GM12878 (cell line): ENCODE data around the gene AFTPH. TPM values are rescaled to one million over a fixed set of nuclear protein-coding genes. Genes with fewer than 3 reads are reported as not detected.

Experiments
- ATAC-seq: fragments of 200-7000 bp; cut with Tn5 transposase; 3 replicates; pipeline ENCODE4 v1.9.1; 2020; ENCODE audit warnings: mild to moderate bottlenecking, moderate library complexity
- BruUV-seq: library from RNA; stranded (reverse); fragments of 400-500 nt; replicated peaks from 2 replicates; lab custom pipeline; 2021; lab: Mats Ljungman, UMichigan
- CTCF ChIA-PET: fragments of 300-600 bp; sonication (Branson Sonifier 250); formaldehyde crosslinking; extraction: SDS; loops from one replicate; lab custom pipeline; 2021; ENCODE audit warnings: inconsistent platforms; lab: Yijun Ruan, JAX
- POLR2A ChIA-PET: fragments of 350-600 bp; formaldehyde crosslinking; extraction: SDS; loops from one replicate; lab custom pipeline; 2021; ENCODE audit warnings: inconsistent platforms; lab: Charles Lee
- RAD21 ChIA-PET: fragments of 300-600 bp; sonication (Branson Sonifier 250); formaldehyde crosslinking; loops from one replicate; lab custom pipeline; 2023; ENCODE audit warnings: antibody characterized with exemption; ENCODE audit not compliant: unreplicated experiment; lab: Charles Lee
- SMC1A ChIA-PET: fragments of 300-600 bp; sonication (Branson Sonifier 250); formaldehyde crosslinking; loops from one replicate; lab custom pipeline; 2023; ENCODE audit not compliant: unreplicated experiment, uncharacterized antibody; lab: Charles Lee
- DNase-seq: peaks from one replicate; pipeline ENCODE4 v3.0.0-alpha.2; 2011; ENCODE audit warnings: low read depth, low spot score
- FAIRE-seq: peaks from 3 replicates; lab custom pipeline; 2011; peaks lifted over from hg19 to GRCh38; lab: Jason Lieb, UNC
- H2AFZ ChIP-seq: 2 replicates; pipeline ENCODE4 v1.6.0; 2011; ENCODE audit warnings: low read depth, low read length, control low read depth; ENCODE audit not compliant: control insufficient read depth
- H3K27ac ChIP-seq: 2 replicates; pipeline ENCODE4 v1.5.1; 2011; ENCODE audit warnings: control low read depth; ENCODE audit not compliant: control insufficient read depth, insufficient read depth
- H3K27me3 ChIP-seq, 2 experiments: replicated peaks in 1 of 2; 2 replicates each; pipeline versions ENCODE4 v1.6.0 to v1.6.1; 2011; ENCODE audit warnings: low read length in 1 of 2; ENCODE audit not compliant: control insufficient read depth in 2 of 2, insufficient read depth in 2 of 2
- H3K36me3 ChIP-seq, 2 experiments: 2 replicates each; pipeline ENCODE4 v1.5.1; 2011; ENCODE audit warnings: low read length in 1 of 2; ENCODE audit not compliant: control insufficient read depth in 2 of 2, insufficient read depth in 2 of 2
- H3K4me1 ChIP-seq: 2 replicates; pipeline ENCODE4 v1.6.1; 2011; ENCODE audit warnings: mild to moderate bottlenecking, low read length, moderate library complexity, mixed read lengths; ENCODE audit not compliant: control insufficient read depth, insufficient read depth
- H3K4me2 ChIP-seq: 2 replicates; pipeline ENCODE4 v1.6.0; 2011; ENCODE audit warnings: control low read depth; ENCODE audit not compliant: control insufficient read depth, insufficient read depth
- H3K4me3 ChIP-seq: fragments of 200-600 bp; sonication (generic); 2 replicates; pipeline ENCODE4 v1.5.1; 2016
- H3K79me2 ChIP-seq: 2 replicates; pipeline ENCODE4 v1.6.0; 2011; ENCODE audit warnings: low read length; ENCODE audit not compliant: control insufficient read depth, insufficient read depth
- H3K9ac ChIP-seq: 2 replicates; pipeline ENCODE4 v1.8.0; 2011; ENCODE audit warnings: low read length, control low read depth, mixed read lengths; ENCODE audit not compliant: control insufficient read depth, insufficient read depth
- H3K9me3 ChIP-seq: replicated peaks from 3 replicates; pipeline ENCODE4 v1.5.1; 2011; ENCODE audit warnings: mild to moderate bottlenecking, low read length; ENCODE audit not compliant: control insufficient read depth, insufficient read depth
- H4K20me1 ChIP-seq: 2 replicates; pipeline ENCODE4 v1.6.0; 2011; ENCODE audit not compliant: control insufficient read depth, insufficient read depth
- CHD1 ChIP-seq: IDR thresholded peaks from 2 replicates; pipeline ENCODE4 v1.6.1; 2012; ENCODE audit warnings: low read depth, low read length, improper control_type of control experiment
- CHD4 ChIP-seq: fragments of 200-600 bp; sonication (generic); IDR thresholded peaks from 2 replicates; pipeline ENCODE4 v1.6.1; 2016; ENCODE audit warnings: mild to moderate bottlenecking
- EGR1 ChIP-seq, 2 experiments: IDR thresholded peaks; 1 replicate in 1 of 2; 2 replicates in 1 of 2; pipeline ENCODE4 v1.6.1; 2011 to 2012; ENCODE audit warnings: low read depth in 2 of 2, low read length in 2 of 2, borderline replicate concordance in 1 of 2, mild to moderate bottlenecking in 1 of 2, moderate library complexity in 1 of 2
- ETV6 ChIP-seq, 2 experiments: fragments of 450-650 bp in 1 of 2; IDR thresholded peaks in 1 of 2; conservative IDR thresholded peaks in 1 of 2; 2 replicates each; pipeline ENCODE4 v1.6.1; 2014; ENCODE audit warnings: antibody characterized with exemption in 1 of 2, borderline replicate concordance in 1 of 2, low read depth in 1 of 2, mild to moderate bottlenecking in 1 of 2, moderate library complexity in 1 of 2
- FOS ChIP-seq: IDR thresholded peaks from 3 replicates; pipeline ENCODE4 v1.6.1; 2011; ENCODE audit warnings: borderline replicate concordance; ENCODE audit not compliant: insufficient read length; ENCODE audit errors: extremely low read depth
- HDAC6 ChIP-seq: fragments of 200-600 bp; sonication (generic); IDR thresholded peaks from one replicate; pipeline ENCODE4 v1.8.0; 2017; ENCODE audit warnings: antibody characterized with exemption; ENCODE audit not compliant: unreplicated experiment
- IKZF1 ChIP-seq: fragments of 450-650 bp; conservative IDR thresholded peaks from 2 replicates; pipeline ENCODE4 v1.6.1; 2017; ENCODE audit warnings: antibody characterized with exemption, mild to moderate bottlenecking
- NFYA ChIP-seq: IDR thresholded peaks from 2 replicates; pipeline ENCODE4 v1.6.1; 2011; ENCODE audit warnings: low read depth, mild to moderate bottlenecking, low read length, improper control_type of control experiment, borderline replicate concordance
- NRF1 ChIP-seq: conservative IDR thresholded peaks from 2 replicates; pipeline ENCODE4 v1.6.1; 2011; ENCODE audit warnings: mild to moderate bottlenecking, low read depth, low read length, improper control_type of control experiment
- RAD51 ChIP-seq: fragments of 450-650 bp; IDR thresholded peaks from 2 replicates; pipeline ENCODE4 v1.6.1; 2016; ENCODE audit warnings: moderate library complexity, mild to moderate bottlenecking, inconsistent platforms
- SMC3 ChIP-seq: IDR thresholded peaks from 2 replicates; pipeline ENCODE4 v1.6.1; 2011; ENCODE audit warnings: low read length, improper control_type of control experiment, borderline replicate concordance
- STAT3 ChIP-seq: IDR thresholded peaks from 2 replicates; pipeline ENCODE4 v1.6.1; 2011; ENCODE audit warnings: low read depth, low read length, improper control_type of control experiment
- TCF3 ChIP-seq: IDR thresholded peaks from 2 replicates; pipeline ENCODE4 v1.6.1; 2012; ENCODE audit warnings: low read depth, mild to moderate bottlenecking, low read length, borderline replicate concordance; ENCODE audit not compliant: insufficient read depth
- ZBED1 ChIP-seq: IDR thresholded peaks from 2 replicates; pipeline ENCODE4 v1.6.1; 2016; ENCODE audit warnings: borderline replicate concordance
- ZNF207 ChIP-seq: fragments of 450-650 bp; IDR thresholded peaks from 2 replicates; pipeline ENCODE4 v1.6.1; 2014; ENCODE audit warnings: antibody characterized with exemption, mild to moderate bottlenecking, borderline replicate concordance
- ZNF384 ChIP-seq: IDR thresholded peaks from 2 replicates; pipeline ENCODE4 v1.6.1; 2012; ENCODE audit warnings: low read depth, mild to moderate bottlenecking, low read length, improper control_type of control experiment, borderline replicate concordance
- ZNF622 ChIP-seq: fragments of 450-650 bp; IDR thresholded peaks from 2 replicates; pipeline ENCODE4 v1.6.1; 2017; ENCODE audit warnings: mild to moderate bottlenecking, inconsistent platforms
- ZSCAN29 ChIP-seq: fragments of 450-650 bp; IDR thresholded peaks from 2 replicates; pipeline ENCODE4 v1.6.1; 2017; ENCODE audit warnings: mild to moderate bottlenecking, moderate library complexity
- WGBS: methylation state at CpG from one replicate; pipeline ENCODE4 v1.1.6; 2016; ENCODE audit warnings: low lambda C conversion rate; ENCODE audit not compliant: insufficient replicate concordance, insufficient coverage; ENCODE audit errors: missing lambda C conversion rate; 5-methylcytosine and 5-hydroxymethylcytosine counted together
- in situ Hi-C: fragments of 300-500 bp; cut with MboI; formaldehyde crosslinking; loops from 9 replicates; pipeline ENCODE4 v1.14.3; 2018; ENCODE audit warnings: mixed read lengths
- intact Hi-C: fragments of 100-400 bp; cut with micrococcal nuclease; formaldehyde crosslinking; loops from one replicate; pipeline ENCODE4 v1.14.2; 2022; ENCODE audit not compliant: unreplicated experiment
- polyA plus RNA-seq, 11 experiments: library from polyadenylated mRNA; depleted of rRNA in 4 of 11; unstranded in 6 of 11; stranded (reverse) in 5 of 11; fragments of >200 nt; fragmentation: Nextera tagmentation in 4 of 11; fragmentation: Illumina TruSeq in 1 of 11; extraction: Ambion mirVana in 4 of 11; extraction: Trizol in 1 of 11; gene quantifications; 1 replicate in 1 of 11; 2 replicates in 10 of 11; pipeline versions ENCODE4 v1.2.1 to v1.2.3, GENCODE V29; 2011 to 2016; ENCODE audit warnings: inconsistent platforms in 2 of 11, missing spikeins in 2 of 11, low read depth in 1 of 11
- total RNA-seq, 4 experiments: library from RNA; depleted of rRNA in 3 of 4; stranded (reverse); fragments of >200 nt in 3 of 4; fragmentation: Illumina TruSeq in 1 of 4; extraction: Trizol in 1 of 4; gene quantifications; 2 replicates each; pipeline versions ENCODE4 v1.2.1 to v1.2.3, GENCODE V29; 2013 to 2021
- TF ChIP-seq, protein P1 (sequence below): IDR thresholded peaks from 2 replicates; pipeline ENCODE4 v1.6.1; 2012; ENCODE audit warnings: improper control_type of control experiment, low read depth, low read length; ENCODE audit not compliant: insufficient replicate concordance

The AFTPH gene
- total and polyA plus RNA-seq, 10 of the 15 experiments (the other 5 are each of a cell fraction or from before 2014, with no cell fraction given), result 25.6 to 77.3 (median 39.5) TPM

DNA sequence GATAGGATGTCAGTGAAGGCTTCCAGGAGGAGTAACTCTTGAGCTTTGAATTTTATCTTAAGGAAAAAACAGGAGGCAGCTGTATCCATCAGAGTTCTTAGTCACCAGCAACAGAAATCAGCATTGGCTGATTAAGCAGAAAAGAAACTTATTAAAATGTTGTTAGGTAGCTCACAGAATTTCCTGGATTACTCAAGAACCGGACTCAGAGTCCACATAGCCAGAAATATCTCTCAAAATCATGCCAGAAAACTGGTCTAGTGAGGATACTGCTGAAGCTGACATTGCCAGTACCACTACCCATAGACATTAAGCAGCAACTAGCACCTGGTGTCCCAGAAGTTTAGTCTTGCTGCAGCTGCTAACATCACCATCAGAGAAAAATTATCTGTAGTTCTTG is 10.1 kb upstream of the AFTPH start:
- TF ChIP-seq IKZF1 (no peak), ZNF622 (no peak), NRF1 (no peak), ETV6 (conservative IDR thresholded peaks at IDR 0.05 in 1 of 2, IDR thresholded peaks at IDR 0.05 in 1 of 2; ENCODE audit: borderline replicate concordance in 1 of 2, low read depth in 1 of 2) (no peak), ZNF207 (no peak), ZNF384 (no peak), RAD51 (no peak), HDAC6 (no peak), TCF3 (no peak), FOS (no peak), ZBED1 (no peak), SMC3 (no peak), ZSCAN29 (no peak), NFYA (no peak), CHD4 (no peak), STAT3 (no peak), CHD1 (no peak), EGR1 (IDR thresholded peaks at IDR 0.05; ENCODE audit: borderline replicate concordance in 1 of 2, low read depth in 2 of 2, low read length in 2 of 2) (no peak)
- TF ChIP-seq, protein P1, sequence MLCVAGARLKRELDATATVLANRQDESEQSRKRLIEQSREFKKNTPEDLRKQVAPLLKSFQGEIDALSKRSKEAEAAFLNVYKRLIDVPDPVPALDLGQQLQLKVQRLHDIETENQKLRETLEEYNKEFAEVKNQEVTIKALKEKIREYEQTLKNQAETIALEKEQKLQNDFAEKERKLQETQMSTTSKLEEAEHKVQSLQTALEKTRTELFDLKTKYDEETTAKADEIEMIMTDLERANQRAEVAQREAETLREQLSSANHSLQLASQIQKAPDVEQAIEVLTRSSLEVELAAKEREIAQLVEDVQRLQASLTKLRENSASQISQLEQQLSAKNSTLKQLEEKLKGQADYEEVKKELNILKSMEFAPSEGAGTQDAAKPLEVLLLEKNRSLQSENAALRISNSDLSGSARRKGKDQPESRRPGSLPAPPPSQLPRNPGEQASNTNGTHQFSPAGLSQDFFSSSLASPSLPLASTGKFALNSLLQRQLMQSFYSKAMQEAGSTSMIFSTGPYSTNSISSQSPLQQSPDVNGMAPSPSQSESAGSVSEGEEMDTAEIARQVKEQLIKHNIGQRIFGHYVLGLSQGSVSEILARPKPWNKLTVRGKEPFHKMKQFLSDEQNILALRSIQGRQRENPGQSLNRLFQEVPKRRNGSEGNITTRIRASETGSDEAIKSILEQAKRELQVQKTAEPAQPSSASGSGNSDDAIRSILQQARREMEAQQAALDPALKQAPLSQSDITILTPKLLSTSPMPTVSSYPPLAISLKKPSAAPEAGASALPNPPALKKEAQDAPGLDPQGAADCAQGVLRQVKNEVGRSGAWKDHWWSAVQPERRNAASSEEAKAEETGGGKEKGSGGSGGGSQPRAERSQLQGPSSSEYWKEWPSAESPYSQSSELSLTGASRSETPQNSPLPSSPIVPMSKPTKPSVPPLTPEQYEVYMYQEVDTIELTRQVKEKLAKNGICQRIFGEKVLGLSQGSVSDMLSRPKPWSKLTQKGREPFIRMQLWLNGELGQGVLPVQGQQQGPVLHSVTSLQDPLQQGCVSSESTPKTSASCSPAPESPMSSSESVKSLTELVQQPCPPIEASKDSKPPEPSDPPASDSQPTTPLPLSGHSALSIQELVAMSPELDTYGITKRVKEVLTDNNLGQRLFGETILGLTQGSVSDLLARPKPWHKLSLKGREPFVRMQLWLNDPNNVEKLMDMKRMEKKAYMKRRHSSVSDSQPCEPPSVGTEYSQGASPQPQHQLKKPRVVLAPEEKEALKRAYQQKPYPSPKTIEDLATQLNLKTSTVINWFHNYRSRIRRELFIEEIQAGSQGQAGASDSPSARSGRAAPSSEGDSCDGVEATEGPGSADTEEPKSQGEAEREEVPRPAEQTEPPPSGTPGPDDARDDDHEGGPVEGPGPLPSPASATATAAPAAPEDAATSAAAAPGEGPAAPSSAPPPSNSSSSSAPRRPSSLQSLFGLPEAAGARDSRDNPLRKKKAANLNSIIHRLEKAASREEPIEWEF, result no peak
- SMC1A ChIA-PET, result interaction anchor here (1.1 to 1.7 kb wide), 3 partner anchors 9 to 183 kb away, joined by 5 to 10 read pairs (median 5); partner anchors contain the start of gene AFTPH
- no peaks in the 10 kb centered on the region for H3K36me3 ChIP-seq
- no peak overlapping the region for H3K27ac ChIP-seq
- intact Hi-C loops, result no loop called here
- H4K20me1 ChIP-seq, result no peaks in the 10 kb centered on the region
- ATAC-seq (no peak), FAIRE-seq (no peak), DNase-seq (no peak)
- BruUV-seq, result no TSS peak
- H2AFZ ChIP-seq, result no peak overlapping the region
- H3K4me2 ChIP-seq, result no peak overlapping the region
- in situ Hi-C loops, result no loop called here
- H3K79me2 ChIP-seq, result no peaks in the 10 kb centered on the region
- POLR2A ChIA-PET, result interaction anchor here (1.0 to 1.2 kb wide), 2 partner anchors 10 to 103 kb away, joined by 3 to 5 read pairs; partner anchors contain the start of gene AFTPH
- CTCF ChIA-PET, result interaction anchor here (0.6 to 1.8 kb wide), 5 partner anchors 9 to 183 kb away, joined by 3 to 10 read pairs (median 5); no protein-coding TSS in a partner anchor
- H3K9me3 ChIP-seq, result no peaks in the 10 kb centered on the region
- no peak overlapping the region for H3K9ac ChIP-seq
- no peak overlapping the region for H3K4me3 ChIP-seq
- WGBS, result 0% methylated on average over 1 of the region's 1 CpG
- RAD21 ChIA-PET, result interaction anchor here (1.1 to 2.5 kb wide), 3 partner anchors 9 to 348 kb away, joined by 3 to 9 read pairs (median 4); no protein-coding TSS in a partner anchor
- no peaks in the 10 kb centered on the region for H3K4me1 ChIP-seq
- H3K27me3 ChIP-seq, result peaks cover 0 to 6% of the 10 kb centered on the region in 2 experiments; a peak in 2 of 4 replicates
